ENCODE results near the gene TBC1D8.
"Not testable (repeated sequence)": the region's sequence is repeated elsewhere in the genome, so short reads cannot be mapped to it uniquely, and the experiment has no call there.

TBC1D8 gene

DNA sequence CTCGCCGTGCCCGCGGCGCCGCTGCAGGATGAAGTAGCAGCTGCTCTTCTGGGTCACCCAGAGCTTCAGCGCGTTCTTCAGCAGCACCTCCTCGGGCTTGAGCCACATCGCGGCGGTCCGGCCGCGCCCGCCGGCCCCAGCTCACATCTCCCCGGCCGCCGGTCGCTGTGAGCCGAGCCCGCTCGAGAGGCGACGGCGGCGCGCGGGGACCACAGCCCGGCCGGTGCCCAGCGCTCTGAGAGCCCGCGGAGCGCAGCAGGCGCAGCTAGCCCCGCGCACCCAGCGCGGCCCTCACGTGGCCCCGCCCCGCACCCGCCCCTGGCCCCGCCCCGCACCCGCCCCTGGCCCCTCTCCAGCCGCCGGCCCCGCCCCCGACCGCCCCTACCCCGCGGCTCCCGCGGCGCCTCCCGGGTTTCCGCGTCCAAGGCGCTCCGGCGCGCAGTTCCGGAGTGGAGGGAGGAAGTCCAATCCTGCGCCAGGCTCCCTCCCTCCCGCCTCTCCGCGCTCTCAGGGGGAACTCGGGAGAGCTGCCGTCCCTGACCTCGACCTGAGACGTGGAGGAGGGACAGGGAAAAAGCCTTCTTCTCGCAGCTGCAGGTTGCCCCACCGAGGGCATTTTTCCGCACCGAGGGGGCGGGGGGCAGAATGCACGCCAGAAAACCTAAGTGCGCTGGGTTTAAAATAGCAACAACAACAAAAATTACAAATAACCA is at the start of gene TBC1D8:
Gene TBC1D8 (minus strand): TSS at position 237 of the 713 bp plus-strand sequence. CDS start 129 bp downstream, at position 108.
- peak; percentile 53 for DNase-seq (ENCODE audit: low read depth)

DNA sequence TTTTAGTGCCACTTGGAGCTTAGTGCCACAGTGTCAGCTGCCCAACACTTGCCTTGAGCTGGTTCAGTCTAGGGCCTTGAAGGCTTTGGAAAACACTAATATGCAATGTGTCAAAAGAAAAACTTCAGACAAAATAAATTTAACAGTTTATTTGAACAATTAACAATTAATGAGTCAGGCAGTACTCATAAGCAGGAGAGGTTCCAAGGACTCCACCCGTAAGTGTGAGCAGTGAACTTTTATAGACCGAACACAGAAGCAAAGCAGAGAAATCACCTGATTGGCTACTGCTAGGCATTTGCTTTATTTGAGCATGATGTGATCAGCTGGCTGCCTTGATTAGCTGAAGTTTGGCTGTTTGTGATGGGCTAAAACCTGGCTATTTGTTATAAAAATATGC is 49.5 kb upstream of the TBC1D8 start:
- peak; percentile 20 for DNase-seq (ENCODE audit: low read depth)

DNA sequence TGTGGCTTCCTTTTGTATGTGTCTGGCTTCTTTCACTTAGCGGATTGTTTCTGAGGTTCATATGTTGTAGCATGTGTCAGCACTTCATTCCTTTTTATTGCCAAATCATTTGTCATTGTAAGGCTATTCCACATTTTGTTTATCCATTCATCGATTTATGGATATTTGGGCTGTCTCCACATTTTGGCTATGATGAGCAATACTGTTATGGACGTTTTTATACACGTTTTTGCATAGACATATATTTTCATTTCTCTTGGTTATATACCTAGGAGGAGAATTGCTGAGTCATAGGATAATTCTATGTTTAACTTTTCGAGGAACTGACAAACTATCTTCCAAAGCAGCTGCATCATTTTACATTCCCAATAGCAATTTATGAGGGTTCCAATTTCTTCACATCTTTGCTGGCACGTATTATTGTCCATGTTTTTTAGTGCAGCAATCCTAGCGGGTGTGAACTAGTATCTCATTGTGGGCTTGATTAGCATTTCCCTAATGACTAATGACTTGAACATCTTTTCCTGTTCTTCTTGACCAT is 48.1 kb upstream of the TBC1D8 start:
- DNase-seq (ENCODE audit: low read depth), result no peak

DNA sequence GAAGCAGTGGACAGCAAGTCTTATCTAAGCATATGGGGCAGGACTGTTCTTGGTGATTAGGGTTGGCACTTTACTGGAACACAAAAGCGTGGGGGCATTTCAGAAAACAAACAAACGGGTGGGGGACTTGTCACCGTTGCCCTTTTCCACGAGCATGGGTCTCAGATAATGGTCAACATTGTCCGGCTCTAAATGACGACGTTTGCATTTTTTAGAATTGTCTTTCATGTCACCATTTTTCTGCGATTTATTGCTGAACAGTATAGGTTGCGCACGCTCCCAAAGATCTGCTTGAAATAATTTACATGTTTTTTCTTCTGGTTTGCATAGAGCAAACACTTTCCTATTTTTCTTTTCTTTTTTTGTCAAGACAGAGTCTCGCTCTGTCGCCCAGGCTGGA is 46.6 kb upstream of the TBC1D8 start:
- DNase-seq (ENCODE audit: low read depth), result no peak

DNA sequence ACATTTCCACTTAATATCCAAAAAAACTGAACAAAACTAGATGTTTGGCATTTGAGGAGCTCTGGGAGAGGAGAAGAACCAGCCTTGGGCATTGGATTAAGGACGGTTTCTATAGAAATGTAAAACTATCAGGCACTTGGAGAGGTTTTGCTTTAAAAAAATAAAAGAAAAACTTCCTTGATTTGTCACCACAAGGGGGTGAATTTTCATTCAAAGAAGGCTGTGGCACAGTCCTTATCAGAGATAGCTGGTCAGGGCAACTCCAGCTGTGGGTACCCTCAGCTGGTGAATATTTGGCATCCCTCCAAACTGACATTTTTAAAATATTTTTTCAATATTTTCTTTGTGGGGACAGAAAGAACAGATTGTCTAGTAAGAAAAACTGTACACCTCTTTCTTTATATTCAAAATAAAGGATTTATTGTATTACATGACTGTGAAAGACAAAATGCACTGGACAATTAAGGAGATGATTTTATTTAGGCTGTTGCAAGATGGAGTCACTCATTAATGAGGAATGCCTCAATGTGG is 46.1 kb upstream of the TBC1D8 start:
- DNase-seq (ENCODE audit: low read depth), result no peak

DNA sequence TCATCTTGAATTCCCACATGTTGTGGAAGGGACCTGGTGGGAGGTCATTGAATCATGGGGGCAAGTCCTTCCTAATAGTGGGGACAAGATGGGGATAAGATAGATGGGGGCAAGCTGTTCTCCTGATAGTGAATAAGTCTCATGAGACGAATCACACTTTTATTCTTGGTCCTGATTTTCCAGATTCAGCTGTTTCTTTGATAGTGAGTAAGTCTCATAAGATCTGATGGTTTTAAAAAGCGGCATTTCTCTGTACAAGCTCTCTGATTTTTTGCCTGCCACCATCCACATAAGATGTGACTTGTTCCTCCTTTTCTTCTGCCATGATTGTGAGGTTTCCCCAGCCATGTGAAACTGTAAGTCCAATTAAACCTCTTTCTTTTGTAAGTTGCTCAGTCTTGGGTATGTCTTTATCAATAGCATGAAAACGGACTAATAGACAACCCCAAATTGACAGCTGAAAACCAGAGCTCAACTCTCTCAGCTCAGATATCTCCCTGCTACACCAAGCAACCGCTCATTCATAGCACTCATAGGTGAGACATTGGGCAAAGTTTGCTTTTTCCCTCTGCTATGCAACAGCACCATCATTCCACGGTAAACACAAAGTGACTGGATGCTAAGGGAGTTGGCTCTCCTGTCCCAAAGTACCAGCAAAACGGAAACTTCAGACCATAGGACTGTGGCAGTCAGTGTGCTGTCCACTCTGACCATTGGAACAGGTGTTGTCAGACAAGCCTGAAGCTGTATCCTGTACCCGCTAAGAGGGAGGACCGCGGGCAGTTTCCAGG is 44.9 kb upstream of the TBC1D8 start:
- DNase-seq (ENCODE audit: low read depth), result no peak

DNA sequence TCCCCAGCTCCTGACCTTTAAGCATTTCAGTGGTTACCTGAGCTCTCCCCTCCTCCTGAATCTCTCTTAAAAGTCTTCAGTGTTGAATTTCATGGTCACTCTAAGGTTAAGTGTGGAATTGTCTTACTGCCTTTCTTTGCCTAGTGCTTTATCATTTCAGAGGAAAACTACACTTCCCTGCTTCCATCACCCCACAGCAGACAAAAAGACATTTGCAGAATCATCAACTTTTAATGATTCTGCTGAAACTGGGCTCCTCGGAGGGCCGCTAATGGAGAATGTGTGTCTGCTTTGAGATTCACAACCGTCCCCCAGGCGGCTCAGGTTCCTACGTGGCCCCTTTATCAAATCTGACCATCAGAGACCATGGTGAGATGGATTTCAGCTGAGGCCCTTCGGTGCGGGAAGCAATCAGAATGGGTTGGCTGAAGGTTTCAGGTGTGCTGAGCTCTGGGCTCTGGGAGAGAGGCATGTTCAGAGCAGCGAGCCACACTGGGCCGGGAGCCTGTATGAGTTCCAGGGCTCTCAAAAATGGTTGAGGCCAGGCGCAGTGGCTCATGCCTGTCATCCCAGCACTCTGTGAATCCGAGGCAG is 41.9 kb upstream of the TBC1D8 start:
- DNase-seq (ENCODE audit: low read depth), result no peak

DNA sequence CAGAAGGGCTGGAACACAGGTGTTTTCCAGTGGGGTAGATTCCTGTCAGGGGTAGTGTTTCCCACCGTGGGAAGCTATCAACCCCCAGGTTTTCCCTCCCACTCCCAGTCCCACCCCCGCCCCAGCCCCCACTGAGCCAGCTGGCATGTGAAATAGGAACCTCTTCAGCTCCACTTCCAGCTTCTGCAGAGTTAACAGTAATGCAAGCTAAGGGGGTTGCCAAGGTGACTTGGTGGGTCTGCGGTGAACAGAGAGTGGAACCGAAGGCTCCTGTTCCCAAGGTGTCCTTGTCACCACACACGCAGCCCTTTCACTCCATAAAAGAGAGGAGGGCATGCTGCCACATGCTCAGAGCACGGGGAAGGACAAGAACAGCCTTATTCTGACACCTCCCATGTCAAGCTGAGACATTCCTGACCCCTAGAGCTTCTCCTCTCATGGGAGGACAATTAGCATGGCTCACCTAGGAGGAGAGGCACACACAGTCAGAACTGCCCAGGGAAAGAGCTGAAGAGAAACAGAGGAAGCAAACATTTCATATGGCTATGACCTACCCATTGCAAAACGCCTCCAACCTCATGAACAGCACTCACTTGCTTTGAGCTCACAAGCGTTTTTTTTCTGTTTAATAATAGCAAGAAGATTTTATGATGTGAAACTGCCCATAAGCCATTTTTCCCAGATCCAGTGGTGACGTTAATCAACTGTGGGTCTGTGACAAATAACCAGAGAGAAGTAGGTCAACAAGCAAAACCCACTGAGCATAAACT is 39.8 kb upstream of the TBC1D8 start:
- no peak for DNase-seq (ENCODE audit: low read depth)

DNA sequence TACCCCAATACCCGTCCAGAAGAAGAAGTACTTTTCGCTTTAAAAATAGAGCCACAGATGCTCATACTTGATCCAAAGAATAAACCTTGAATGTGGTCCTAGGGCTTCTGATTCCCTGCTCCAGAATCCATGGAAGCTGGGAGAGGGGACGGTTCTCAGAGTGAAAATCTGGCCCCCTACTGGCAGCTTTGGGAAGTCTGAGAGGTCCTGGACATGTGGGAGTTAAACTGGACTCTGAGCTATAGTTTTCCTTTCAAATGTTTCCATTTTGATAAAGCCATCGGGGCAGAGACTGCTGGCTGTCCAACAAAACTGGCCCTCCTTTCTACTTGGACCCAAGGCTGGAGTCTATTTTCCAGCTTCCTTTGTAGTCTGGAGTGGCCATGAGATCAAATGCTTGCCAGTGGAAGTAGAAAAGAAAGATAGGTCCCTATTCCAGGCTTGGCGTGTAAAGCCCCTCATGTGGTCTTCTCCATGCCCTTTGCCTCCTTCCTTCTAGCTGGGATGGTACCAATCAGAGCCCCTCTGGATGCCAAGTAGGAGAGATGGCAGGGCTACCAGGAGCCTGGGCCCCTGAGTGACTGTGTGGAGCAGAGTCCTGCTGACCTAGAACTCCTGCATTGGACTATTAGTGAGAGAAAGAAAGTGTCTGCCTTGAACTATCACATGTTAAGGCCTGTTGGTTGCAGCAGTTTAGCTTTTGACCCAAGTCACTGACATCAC is 37.7 kb upstream of the TBC1D8 start:
- no peak for DNase-seq (ENCODE audit: low read depth)

DNA sequence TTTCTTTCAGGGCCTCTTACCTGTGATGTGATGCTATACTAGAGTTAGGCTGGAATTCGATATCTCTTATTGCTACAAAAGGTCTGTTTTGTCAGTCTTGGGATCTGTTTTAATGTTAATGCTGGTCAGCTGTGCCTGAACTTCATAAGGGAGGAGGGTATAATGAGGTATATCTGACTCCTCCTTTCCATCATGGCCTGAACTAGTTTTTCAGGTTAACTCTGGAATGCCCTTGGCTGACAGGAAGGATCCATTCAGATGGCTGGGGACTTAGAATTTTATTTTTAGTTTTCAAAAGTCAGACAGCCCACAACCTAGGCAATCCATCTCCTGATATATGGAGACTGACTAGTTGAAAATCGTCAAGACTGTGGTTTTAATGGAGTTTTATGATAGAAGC is 35.9 kb upstream of the TBC1D8 start:
- DNase-seq (ENCODE audit: low read depth), result no peak

DNA sequence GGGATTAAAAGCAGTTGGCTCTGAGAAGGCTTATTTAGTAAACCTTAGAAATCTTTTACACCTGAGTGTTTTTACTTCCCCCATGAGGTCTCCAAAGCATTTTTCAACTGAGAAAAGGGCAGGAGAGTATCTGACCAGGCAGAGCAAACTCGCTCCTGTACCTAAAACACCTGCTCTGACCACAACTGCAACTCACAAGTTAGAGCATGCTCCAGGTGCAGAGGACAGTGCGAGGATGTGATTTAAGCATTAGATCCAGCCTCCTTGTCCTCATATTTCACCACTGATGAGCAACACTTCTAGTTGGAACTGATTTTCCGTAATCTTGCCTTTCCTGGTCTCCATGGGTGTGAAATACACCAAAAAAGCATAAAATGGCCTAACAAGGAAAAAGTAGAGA is 34.5 kb upstream of the TBC1D8 start:
- no peak for DNase-seq (ENCODE audit: low read depth)

DNA sequence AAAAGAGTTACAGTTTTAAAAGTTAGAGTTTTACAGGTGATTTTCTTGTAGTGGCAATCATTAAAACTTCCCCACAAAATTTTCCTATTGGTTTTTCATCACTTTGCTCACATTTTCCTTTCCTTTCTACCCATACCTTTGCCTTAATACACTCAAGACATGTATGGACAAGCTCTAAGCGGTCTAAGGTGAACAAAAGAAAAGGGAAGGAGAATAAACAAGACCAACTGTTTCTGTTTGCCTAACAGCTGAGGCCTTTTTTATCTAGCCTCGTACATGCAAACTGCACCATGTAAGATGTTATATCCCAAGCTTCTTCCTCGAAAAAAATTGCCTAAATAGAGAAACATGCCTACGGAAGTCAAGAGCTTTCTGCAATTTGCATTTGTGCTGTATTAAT is 33.9 kb upstream of the TBC1D8 start:
- no peak for DNase-seq (ENCODE audit: low read depth)

DNA sequence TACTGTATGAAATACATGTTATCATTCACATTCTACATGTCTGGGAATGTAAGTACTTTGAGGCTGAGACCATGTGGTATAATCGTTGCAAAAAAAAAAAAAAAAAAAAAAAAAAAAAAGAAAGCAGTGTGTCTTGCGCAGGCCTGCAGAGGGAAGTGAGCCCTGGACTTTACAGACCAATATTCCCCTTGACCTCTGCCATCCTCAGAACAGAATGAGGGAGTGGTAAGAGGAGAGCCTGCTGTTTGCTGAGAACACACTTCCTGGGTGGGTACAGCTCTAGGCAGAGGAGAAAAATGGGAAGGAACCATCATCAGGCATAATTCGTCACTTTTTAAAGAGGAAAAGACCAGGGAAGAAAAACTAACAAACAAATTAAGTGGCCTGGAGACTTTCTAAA is 28.8 kb upstream of the TBC1D8 start:
- no peak for DNase-seq (ENCODE audit: low read depth)

DNA sequence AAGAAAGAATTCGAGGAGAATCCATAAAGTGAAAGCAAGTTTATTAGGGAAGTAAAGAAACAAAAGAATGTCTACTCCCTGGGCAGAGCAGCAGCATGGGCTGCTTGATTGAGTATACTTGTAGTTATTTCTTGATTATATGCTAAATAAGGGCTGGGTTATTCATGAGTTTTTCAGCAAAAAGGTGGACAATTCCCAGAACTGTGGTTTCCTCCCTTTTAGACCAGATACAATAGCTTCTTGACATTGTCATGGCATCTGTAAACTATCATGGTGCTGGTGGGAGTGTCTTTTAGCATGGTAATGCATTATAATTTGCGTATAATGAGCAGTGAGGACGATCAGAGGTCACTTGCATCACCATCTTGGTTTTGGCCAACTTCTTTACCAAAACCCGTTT is 25.6 kb upstream of the TBC1D8 start:
- DNase-seq (ENCODE audit: low read depth), result no peak

DNA sequence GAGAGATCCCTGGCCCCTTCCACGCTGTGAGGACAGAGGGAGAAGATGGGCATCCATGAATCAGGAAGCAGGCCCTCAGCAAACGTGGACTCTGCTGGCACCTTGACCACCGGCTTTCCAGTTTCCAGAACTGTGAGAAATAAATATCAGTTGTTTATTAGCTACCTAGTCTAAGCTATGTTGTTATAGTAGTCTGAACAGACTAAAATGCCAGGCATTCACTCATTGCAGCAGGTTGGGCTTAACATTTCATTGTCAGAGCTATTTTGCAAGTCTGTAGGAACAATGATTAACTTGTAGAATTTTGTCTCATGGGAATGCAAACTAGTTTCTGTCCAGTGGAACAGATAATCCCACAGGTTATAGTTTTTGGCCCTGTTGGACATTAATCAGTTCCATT is 24.8 kb upstream of the TBC1D8 start:
- DNase-seq (ENCODE audit: low read depth), result no peak

DNA sequence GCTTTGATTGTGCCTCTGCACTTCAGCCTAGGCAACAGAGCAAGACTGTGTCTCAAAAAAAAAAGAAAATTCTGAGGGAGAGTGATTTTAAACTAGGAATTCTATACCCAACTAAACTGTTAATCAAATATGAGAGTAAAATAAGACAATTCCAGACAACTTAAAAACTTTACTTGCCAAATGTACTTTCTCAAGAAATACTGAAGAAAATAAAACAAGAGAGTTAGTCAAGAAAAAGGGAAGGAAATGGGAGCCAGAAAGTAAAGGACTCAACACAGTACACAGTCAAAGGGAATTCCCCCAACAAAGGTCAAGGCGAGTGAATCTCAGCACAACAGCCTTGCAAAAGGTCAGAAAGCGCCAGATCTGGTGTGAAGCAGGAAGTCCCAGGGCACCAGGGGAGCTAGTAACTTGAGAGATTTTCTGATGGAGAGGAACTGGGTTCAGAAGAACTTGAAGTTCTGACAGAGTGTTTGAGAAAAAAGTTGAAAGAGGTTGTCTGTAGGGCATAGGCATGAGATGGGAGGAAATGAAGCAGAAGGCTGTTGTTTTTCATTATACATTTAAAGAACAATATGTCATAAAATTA is 22.6 kb upstream of the TBC1D8 start:
- no peak for DNase-seq (ENCODE audit: low read depth)

DNA sequence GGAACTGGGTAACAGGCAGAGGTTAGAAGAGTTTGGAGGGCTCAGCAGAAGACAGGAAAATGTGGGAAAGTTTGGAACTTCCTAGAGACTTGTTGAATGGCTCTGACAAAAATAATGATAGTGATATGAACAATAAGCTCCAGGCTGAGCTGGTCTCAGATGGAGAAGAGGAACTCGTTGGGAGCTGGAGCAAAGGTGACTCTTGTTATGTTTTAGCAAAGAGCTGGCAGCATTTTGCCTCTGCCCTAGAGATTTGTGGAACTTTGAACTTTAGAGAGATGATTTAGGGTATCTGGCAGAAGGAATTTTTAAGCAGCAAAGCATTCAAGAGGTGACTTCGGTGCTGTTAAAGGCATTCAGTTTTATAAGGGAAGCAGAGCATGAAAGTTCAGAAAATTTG is 18.6 kb upstream of the TBC1D8 start:
- DNase-seq (ENCODE audit: low read depth), result not testable (repeated sequence)

DNA sequence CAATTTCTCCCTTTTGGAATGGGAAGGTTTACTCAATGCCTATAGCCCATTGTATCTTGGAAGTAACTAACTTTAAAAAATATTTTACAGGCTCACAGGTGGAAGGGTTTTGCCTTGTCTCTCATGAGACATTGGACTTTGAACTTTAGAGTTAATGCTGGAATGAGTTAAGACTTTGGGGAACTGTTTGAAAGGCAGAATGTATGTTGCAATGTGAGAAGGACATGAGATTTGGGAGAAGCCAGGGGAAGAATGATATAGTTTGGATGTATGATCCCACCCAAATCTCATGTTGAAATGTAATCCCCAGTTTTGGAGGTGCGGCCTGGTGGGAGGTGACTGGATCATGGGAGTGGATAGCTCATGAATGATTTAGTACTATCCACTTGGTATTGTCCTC is 17.5 kb upstream of the TBC1D8 start:
- DNase-seq (ENCODE audit: low read depth), result no peak

DNA sequence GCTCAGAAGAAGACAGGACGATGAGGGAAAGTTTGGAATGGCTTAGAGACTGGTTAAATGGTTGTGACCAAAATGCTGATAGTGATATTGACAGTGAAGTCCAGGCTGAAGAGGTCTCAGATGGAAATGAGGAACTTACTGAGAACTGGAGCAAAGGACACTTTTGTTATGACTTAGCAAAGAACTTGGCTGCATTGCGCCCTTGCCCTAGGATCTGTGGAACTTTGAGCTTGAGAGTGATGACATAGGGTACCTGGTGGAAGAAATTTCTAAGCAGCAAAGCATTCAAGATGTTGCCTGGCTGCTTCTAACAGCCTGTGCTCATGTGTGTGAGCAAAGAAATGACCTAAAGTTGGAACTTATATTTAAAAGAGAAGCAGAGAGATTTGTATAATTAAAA is 16.4 kb upstream of the TBC1D8 start:
- not testable (repeated sequence) for DNase-seq (ENCODE audit: low read depth)

DNA sequence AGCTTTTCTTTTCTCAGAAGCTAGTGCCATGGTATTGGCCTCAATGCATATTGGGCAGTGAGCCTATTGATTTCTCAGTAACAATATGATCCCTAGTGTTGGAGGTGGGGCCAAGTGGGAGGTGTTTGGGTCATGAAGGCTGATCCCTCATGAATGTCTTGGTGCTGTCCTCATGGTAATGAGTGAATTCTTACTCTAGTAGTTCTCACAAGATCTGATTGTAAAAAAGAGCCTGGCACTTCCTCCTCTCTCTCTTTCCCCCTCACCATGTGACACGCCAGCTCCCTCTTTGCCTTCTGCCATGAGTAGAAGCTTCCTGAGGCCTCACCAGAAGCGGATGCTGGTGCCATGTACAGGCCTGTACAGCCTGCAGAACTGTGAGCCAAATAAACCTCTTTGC is 12.8 kb upstream of the TBC1D8 start:
- DNase-seq (ENCODE audit: low read depth), result no peak
